SK-N-SH treated with all-trans-retinoic acid at 6 μM for 48 hours (cell line): Measurements from ENCODE around the gene R3HDM2.

ENCODE experiments used
- ZNF565 ChIP-seq: fragments of 450-650 bp; formaldehyde crosslinking; conservative IDR thresholded peaks from 2 replicates; pipeline ENCODE4 v1.5.0; 2020; ENCODE audit warnings: low read depth, mild to moderate bottlenecking, moderate library complexity
- ZNF70 ChIP-seq: fragments of 450-650 bp; formaldehyde crosslinking; IDR thresholded peaks from 2 replicates; pipeline ENCODE4 v1.5.0; 2020; ENCODE audit warnings: mild to moderate bottlenecking, moderate library complexity
- TF ChIP-seq, protein P1 (sequence below): fragments of 250-450 bp; sonication (Bioruptor Pico); IDR thresholded peaks from 2 replicates; pipeline ENCODE4 v1.8.0; 2020; ENCODE audit warnings: mild to moderate bottlenecking, moderate library complexity, borderline replicate concordance

DNA sequence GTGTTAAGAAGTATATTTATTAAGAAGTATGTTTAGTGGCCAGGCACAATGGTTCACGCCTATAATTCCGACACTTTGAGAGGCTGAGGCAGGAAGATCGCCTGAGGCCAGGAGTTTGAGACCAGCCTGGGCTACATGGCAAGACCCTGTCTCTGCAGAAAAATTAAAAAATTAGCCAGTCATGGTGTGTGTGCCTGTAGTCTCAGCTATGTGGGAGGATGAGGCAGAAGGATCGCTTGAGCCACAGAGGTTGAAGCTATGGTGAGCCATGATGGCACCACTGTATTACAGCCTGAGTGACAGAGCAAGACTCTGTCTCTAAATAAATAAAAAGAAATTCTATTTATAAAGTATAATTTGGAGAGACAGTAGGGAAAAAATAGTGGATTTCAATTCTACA is 20.3 kb downstream of the R3HDM2 start:
- TF ChIP-seq, protein P1, sequence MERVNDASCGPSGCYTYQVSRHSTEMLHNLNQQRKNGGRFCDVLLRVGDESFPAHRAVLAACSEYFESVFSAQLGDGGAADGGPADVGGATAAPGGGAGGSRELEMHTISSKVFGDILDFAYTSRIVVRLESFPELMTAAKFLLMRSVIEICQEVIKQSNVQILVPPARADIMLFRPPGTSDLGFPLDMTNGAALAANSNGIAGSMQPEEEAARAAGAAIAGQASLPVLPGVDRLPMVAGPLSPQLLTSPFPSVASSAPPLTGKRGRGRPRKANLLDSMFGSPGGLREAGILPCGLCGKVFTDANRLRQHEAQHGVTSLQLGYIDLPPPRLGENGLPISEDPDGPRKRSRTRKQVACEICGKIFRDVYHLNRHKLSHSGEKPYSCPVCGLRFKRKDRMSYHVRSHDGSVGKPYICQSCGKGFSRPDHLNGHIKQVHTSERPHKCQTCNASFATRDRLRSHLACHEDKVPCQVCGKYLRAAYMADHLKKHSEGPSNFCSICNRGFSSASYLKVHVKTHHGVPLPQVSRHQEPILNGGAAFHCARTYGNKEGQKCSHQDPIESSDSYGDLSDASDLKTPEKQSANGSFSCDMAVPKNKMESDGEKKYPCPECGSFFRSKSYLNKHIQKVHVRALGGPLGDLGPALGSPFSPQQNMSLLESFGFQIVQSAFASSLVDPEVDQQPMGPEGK: no peak
- TF ChIP-seq ZNF70 (no peak), ZNF565 (CRISPR knock-in tag) (no peak)
